ENCODE results near the gene PAPPA2. TPM values are rescaled to one million over a fixed set of nuclear protein-coding genes. Genes with fewer than 3 reads are reported as not detected.
"Not testable (repeated sequence)": the region's sequence is repeated elsewhere in the genome, so short reads cannot be mapped to it uniquely, and the experiment has no call there.

The PAPPA2 gene
- total RNA-seq, 1 experiment from 2014 or later = 0.06 TPM

DNA sequence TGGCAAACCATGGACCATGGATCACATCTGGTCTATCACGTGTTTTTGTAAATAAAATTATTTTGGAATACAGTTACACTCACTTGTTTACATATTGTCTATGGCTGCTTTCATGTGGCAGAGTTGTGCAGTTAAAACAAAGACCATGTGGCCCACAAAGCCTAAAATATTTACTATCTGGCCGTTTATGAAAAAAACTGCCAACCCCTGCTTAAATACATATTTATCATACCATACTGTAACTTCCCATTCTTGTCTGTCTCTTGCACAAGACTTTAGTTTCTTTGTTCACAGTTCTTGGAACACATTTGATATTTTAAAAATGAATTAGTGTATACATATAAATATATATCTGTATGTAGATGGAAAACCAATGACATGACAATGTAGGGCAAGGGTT is 141.5 kb downstream of the PAPPA2 start:
- no peak for DNase-seq (ENCODE audit: low read depth)

DNA sequence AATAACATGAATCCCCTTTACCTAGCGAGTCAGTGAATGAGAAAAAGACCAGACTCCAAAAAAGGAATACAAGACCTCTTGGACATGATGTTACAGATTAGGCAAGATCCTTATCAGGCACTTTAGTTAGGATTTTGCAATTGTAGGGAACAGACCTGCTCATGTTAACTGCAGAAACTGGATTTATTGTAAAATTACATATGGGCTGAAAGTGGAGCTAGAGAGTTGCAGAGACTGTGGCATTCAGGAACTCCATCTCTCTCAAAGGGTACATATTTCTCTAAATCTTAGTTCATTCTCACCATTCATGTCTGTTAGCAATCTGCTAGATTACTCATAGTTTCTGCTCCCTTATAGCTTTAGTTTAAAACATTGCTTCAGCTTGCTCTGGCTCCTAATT is 142.2 kb downstream of the PAPPA2 start:
- DNase-seq (ENCODE audit: low read depth) = no peak

DNA sequence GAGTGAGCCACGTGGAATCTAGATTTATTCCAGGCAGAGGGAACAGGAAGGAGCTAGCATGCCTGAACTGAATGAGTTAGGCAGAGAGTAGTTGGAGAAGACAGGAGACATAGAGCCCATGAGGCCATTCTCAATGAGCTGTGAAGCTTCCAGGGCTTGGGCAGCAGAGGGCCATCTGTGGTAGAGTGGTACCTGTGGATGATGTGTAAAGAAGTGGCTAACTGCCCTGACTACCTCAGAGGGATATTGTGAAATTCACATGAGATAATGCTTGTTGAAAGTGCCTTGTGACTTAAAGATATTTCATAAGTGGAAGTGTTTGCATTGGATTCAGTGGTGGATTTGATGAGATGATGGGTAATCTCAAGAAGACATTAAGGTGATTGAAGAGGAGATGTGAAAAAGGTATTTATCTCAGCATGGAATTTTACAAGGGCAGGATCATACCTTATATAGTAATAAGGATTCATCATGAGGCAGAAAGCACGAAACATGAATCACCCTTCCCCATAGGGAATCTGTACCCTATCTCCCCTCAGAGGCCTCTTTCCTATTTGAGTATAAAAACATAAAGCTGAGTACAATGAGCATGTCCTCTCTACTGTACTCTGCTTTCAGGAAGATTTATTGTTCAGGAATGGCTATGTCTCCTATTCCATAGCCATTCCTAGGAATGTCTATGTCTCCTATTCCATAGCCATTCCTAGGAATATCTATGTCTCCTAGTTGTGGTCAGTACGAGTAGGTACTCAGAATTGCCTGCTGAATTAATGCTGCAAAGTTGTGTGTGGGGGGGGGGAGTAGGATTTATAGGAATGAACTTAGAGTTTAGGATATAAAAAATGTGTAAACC is 146.8 kb downstream of the PAPPA2 start:
- no peak for DNase-seq (ENCODE audit: low read depth)

DNA sequence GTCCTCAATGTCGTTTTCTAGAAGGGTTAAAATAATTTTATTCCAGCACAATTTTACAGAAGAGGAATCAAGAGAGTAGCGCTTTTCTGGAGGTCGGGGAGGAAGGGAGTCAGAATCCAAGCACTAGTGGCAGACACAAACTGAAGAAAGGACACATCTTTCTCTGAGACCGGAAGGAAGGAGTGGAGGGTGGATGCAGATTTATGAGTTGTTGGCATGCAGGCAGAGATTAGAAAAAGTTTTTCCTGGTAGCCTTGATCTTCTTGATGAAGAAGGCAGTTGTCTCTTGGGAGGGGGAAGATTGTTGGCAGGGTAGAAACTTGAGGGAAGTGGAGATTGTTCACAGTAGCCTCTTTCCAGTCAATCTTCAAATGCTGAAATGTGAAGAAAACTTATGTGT is 149.8 kb downstream of the PAPPA2 start:
- no peak for DNase-seq (ENCODE audit: low read depth)

DNA sequence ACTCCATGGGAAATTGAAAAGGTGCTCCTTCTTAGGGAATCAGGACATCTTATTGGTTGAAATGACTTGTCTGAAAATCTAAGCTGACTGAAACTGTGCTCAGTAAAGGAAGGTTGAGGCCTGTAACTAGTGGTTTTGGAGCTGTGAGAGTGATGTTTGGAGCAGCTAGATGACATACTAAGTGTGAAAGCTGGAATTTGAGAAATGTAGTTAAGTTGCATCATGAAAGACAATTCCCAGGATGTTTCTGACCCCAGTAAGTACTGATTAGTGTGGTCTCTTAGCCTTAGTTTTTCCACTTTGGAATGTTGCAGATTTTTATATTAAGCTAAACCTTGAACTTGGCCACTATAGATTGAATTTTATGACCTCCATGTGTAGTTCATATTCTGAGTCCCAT is 154.9 kb downstream of the PAPPA2 start:
- DNase-seq (ENCODE audit: low read depth) = no peak

DNA sequence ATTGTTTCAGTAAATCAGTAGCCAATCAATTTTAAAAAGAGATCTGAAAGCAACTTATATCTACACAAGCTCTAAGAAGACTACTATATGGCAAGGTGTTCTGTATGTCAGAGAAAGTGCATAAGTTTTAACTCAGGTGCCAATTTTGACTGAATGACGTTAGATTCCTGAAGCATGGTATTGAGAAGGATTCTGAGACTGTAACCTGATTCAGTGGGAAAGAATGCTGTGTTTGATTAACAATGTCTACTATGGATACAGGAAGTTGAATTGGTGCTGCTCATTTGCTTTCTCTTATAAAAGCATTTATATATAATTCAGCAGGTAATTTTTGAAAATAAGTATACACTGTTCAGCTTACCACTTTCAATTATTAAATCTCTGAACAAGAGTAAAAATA is 156.3 kb downstream of the PAPPA2 start:
- DNase-seq (ENCODE audit: low read depth) = no peak

DNA sequence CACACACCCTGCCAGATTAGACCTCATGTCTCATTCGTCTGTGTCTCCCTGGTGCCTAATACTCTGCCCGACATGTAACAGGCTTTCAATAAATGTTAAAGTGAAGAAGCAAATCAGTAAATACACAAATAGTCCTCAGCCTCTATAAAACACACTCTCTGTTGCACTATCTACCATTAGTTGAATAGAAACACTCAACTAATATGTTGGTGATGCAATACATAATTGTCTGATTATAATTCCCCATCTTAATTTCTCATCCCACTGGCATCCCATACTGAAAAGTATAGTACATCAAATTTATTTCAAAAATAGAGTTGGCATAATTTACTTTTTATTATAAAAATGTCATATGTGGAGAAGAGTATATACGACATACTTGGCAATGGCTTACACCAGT is 162.4 kb downstream of the PAPPA2 start:
- DNase-seq (ENCODE audit: low read depth) = no peak

DNA sequence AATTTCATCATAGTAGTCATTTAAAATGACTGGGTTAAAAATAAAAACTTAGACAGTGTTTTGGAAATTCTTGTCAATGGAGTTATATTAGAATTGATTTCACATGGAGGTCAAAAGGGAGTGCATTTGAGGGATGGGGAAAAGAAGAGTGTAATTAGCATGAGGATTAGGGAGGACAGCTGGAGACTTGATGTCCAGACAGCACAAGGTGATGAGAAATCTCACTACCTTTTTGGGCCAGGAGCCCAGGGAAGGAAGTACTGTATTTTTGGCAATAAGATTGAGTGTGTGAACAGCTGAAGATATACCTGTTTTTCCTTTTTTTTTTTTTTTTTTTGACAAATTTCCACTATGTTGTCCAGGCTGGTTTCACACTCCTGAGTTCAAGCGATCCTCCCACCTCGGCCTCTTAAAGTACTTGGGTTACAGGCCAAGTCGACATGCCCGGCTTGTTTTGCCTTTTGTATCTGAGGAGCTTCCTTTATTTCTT is 163.6 kb downstream of the PAPPA2 start:
- no peak for DNase-seq (ENCODE audit: low read depth)

DNA sequence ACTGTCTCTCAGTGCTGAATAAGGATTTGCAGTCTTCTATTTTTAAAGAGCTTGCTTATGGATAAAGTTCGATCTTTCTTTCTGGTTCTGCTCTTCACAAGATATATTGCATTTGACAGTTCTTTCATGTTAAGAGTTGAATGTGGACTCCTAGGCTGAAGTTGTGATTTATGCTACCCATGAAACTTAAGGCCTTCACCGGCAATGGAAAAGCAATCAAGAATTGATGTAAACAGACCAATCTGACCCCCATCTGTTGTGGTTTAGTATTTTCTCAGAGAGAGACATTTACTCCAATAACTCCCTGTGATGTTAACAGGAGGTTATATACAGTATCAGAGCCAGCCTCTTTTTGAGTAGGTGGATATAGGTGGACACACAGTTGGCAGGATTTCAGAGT is 165.8 kb downstream of the PAPPA2 start:
- no peak for DNase-seq (ENCODE audit: low read depth)

DNA sequence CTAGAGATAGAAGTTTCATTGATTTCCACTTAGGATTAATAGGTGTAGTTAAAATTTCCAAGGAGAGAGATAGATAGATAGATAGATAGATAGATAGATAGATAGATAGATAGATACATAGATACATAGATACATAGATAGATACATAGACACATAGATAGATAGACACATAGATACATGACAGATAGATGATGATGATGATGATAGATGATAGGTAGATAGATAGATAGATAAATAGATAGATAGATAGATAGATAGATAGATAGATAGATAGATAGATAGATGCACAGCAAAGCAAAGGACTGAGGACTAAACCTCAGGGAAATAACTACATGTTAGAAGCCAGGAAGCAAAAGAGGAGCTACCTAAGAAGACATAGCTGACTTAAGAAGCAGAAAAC is 171.8 kb downstream of the PAPPA2 start:
- not testable (repeated sequence) for DNase-seq (ENCODE audit: low read depth)

DNA sequence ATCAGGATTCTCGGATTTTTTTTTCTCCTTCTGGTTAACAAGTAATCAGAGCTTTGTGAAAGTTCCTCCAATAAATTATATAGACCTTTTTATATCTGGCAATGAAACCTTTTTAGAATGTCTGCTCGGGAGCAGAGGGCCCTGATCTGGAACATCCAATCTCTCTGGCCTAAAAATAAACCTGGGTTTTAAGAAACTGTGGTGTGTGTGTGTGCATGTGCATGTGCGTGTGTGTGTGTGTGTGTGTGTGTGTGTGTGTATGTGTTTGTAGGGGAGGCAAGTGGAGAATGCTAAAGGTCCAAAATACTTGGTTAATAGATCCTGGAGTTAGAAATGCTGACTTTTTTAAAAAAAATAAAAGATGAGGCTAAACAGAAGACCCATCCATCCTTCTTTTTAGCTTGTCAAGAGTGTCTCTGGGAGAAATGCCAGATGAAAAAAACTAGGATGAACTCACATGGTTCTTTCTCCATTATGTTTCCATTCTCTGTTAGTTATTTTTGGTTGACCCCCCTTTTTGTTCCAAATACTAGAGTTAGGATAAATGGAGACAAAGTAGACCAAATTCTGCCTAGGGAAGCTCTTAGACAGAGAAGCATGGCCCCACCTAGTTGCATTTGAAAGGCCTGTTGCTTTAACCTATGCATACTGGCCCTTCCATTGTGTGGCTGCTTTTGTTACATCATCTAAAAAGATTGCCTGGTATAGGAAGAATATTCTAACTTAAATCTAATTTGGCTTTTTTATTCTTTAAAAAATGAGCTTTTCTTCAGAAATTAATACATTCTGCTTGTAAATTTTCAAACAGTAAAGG is 175.9 kb downstream of the PAPPA2 start:
- no peak for DNase-seq (ENCODE audit: low read depth)

DNA sequence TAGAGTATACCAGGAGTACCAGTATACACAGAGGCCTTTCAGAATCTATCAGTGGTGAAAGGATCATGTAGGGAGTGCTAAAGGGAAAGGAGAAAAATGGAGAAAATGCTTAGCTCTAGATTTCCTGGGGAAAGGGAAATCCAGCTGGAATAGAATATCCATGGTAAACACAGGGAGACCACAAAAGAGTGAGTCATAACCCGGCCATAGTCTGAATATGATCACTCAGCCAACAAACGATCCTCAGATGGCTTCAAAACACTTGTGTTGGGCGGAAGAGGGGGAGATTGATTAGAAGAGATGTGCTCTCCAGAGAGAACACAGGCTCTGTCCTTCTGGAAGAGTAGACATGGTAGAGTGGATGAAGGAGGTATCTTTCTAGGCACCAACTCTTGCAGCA is 180.6 kb downstream of the PAPPA2 start:
- DNase-seq (ENCODE audit: low read depth) = peak; percentile 1

DNA sequence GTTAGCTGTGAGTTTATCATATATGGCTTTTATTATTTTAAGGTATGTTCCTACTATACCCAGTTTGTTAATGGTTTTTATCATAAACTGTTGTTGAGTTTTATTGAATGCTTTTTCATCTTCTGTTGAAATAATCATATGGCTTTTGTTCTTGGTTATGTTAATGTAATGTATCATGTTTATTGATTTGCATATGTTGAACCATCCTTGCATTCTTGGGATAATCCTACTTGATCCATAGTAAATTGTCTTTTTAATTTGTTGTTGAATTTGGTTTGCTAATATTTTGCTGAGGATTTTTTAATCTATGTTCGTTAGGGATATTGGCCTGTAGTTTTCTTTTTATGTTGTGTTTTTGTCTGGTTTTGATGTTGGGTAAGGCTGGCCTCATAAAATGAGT is 185.6 kb downstream of the PAPPA2 start:
- no peak for DNase-seq (ENCODE audit: low read depth)

DNA sequence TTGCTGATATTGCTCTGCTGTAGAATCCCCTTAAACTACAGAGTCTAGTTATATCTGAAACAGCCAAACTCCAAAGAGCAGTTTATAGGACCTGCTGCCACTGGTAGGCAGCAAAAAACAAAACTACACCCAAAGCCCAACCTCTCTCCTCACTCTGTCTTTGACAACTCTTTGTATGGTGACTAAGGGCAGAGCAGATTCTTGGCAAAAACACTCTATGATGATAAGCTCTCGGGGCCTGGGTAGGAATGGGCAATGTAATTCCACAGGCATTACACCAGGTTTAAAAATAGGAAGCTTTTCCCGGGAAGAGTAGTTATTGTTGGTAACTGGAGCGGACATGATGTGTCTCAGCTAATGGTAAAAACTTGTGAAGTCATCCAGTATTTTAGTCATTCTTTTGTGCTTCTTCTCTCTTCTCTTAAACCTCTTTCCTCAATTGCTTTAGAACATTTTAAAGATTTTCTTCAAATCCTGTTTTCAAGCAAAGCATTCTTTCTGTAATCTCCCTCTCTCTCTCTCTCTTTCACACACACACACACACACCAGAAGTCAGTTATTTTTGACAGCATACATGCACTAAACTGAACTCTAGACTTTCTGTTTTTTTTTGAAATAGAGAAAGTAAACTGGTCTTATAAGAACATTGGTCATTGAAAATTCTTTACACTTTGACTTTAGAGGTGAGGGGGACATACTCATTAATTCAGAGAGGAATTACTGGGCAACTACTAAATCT is 193.5 kb downstream of the PAPPA2 start:
- DNase-seq (ENCODE audit: low read depth) = peak; percentile 3

DNA sequence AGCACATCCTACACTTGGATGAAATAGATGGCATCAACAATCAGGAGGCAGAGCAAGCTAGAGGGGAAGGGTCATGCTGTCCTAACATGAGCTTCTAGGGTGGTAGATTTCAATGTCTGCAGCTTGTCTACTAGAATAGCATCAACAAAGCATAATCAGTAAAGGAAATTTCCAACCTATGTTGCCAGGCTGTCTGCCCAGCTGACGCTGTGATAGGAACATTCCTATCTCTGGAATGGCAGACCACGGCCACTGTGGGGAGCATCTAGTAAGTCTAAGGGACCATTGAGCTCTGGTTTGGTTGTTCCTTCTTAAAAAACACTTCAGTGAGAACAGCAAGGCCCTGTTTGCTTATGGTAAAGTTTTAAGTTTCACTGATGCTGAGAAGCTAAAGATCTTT is 206.8 kb downstream of the PAPPA2 start:
- DNase-seq (ENCODE audit: low read depth) = no peak

DNA sequence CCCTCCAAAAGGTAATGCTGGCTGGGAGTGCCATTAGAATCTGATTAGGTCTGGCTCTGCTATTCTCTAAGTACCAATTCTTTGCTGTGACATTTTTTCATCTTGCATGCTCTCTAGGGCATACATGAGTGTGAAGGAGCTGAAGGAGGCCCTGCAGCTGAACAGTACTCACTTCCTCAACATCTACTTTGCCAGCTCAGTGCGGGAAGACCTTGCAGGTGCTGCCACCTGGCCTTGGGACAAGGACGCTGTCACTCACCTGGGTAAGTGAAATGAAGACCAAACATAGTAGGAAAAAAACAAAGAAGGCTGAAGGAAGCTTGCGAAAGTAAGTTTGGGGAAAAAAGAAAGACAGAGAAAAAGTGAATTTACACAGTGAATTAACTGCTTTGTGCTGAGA is 207.9 kb downstream of the PAPPA2 start:
- DNase-seq (ENCODE audit: low read depth) = no peak

DNA sequence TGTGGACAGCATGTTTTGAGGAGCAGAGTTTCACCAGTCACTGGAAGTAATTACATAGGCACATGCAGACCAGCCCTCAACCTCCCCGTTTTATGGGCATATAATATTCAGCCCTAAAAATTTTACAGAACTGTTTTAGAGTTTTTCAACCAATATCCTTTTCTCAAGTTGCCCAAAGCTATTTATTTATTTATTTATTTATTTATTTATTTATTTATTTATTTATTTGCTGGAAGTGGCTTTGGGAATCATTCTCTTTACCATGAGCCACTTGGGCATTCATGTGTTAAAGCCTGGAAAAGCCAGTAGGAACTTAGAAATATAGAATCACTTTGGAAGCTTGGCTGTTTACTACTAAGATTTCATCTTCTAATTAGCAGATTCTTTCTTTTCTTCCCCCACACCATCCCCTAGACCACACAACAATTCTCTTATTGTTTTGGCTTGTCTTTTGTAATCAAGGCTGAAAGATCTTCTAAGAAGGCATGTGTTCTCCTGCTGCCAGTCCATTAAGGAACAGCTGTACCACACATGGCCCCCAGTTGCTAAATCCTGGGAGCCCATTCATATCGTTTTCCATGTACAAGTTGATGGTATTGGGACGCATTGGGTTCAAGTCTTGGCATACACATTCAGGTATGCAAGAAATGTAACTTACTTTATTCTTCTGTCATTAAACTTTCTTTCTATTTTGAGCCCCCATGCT is 220.0 kb downstream of the PAPPA2 start:
- DNase-seq (ENCODE audit: low read depth) = no peak

DNA sequence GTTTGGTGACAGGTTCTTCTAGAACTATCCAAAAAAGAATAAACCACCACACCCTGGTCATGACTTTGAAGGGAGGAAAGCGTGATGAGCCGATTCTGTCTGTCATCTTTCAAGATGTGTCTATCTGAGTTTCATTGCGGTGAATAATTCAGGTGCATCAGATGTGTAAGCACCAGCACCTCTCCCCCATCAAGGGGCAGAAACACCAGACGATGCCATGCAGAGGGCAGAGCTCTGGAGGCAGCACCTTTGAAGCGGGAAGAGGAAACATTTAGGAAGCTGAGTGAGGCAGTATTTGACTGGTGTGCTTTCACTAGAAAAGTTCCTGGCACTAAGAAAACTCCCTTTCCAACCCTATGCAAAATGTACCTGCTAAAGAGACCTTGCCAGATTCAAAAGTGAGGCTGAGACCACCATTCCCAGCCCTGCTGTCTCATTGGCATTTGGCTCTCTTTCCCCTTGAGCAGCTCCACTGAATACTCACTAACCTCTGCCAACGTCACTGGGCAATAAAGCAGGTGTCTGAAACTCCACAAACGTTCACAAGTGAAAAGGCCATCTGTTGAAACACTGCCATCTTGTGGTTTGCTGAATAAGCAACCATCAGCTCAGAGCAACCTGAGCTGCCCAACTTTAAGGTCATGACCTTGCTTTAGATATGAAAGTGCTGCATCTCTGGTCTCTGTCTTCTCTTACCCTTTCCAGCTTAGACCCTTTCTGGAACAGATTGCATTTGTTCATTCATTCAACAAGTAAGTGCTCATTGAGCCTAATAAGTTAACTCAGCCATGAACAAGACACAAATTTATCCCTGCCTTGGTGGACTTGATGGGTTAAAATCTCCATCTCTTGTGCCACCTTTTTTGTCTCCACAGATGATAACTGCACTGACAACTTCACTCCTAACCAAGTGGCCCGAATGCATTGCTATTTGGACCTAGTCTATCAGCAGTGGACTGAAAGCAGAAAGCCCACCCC is 228.6 kb downstream of the PAPPA2 start:
- DNase-seq (ENCODE audit: low read depth) = peak; percentile 11

DNA sequence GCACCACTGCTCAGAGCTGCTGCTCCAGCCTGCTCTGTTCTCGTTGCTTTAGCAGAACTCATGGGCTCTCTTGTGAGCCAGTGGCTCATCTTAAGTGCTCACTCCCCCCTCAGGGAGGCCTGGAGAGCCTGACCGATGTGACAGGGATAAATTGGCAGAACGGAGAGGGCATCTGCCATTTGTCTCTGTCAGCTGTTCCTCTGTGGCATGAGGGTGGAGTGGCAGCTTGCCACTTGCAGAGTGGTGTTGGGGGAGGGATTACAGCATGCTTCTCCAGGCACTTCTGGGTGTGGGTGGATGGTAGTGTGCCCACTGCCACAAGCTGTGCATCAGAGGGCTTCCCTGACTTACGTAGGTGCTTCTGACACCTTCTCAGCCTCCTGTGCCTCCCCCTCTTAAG is 229.5 kb downstream of the PAPPA2 start:
- DNase-seq (ENCODE audit: low read depth) = no peak

Measured in LHCN-M2 (cell line).